Hematopoietic multipotent progenitor cell treated with erythropoietin and hydrocortisone succinate and interleukin-3 and kit ligand, for 8 days (in vitro differentiated cells): ENCODE results near the gene COG6.

ENCODE experiments used
- DNase-seq: peaks from one replicate; pipeline ENCODE4 v3.0.0-alpha.2; 2015

The COG6 gene

DNA sequence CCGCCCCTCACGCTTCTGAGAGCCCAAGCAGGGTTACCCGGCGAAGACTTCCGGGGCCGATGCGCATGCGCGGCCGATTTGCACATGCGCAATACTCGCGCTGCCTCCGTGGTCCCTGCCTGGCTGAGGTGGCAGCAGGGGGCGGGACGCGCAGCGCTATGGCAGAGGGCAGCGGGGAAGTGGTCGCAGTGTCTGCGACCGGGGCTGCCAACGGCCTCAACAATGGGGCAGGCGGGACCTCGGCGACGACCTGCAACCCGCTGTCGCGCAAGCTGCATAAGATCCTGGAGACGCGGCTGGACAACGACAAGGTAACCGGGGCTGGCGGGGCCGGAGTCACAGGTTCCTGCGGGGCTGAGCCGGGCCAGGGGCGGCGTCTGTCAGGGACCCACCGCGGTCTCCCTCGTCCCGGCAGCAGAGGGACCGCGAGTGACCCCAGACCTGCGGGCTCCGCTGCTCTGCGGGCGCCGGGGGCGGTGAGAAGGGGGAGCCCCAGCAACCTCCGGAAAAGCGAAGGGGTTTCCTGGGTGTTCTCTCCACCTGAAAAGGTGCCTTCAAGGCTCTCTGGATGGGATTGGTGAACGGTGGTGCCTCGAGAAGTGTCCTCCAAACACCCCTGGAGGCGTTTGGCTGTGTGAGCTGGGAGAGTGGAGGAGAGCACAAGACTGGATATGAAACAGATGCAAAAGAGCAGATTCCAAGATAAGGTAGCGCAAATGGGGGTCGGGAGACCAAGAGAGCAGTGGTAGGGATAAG, at the start of gene COG6:
TSS of gene COG6 (plus strand) at position 94 of the 756 bp plus-strand sequence. CDS start at position 159, 65 bp downstream.
- peak; percentile 90 for DNase-seq

GRCh38 chr13:39605677-39606320, 49.7 kb upstream of the COG6 start:
- DNase-seq = no peak

DNA sequence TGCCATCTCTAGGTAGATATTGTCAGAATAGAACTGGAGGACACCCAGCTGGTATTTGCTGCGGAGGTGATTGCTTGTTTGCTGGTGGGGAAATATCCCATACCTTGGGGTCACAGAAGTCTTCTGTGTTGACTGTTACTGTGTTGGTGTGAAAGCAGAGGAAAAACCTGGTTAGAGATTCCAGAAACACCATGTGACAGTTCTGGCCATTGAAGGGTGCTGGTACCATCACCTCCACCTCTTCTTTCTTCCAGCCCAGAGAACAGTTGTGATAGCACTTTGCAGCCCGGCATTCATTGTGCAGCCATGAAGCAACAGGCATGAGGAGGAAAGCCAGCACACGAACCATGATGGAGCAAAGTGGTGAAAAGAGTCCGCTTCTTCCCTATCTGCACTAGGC, 47.6 kb upstream of the COG6 start:
- no peak for DNase-seq

DNA sequence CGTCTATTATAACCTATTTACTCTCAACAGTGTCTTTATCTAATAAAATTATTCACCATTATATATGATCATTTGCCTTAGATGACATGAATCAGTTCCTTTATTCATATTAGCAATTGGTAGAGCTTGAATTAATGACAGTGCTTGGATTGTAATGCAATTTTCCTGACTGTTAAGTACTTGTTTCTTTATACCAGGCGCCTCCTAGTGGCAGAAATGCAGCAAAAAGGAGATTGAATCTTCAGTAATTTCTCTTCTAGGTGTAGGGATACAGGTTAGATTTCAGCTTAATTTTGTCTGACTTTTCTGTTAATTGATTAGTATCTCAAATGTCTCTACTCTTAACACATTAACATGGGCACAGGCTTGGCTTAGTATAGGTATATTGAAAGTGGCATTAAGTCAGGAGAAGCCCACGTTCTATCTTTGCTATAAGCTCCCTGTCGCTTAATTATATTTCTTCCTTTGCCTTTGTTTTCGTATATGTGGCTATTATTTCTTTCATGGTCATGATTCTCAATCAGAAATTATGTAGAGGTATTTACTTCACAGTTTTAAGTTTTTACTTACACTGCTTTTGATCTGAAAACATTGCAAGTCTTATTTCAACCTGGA, 43.3 kb upstream of the COG6 start:
- peak; percentile 81 for DNase-seq

- DNase-seq = peak; percentile 81
Measured at GRCh38 chr13:39616087-39616694, 39.3 kb upstream of the COG6 start.

GRCh38 chr13:39618561-39618960, 36.9 kb upstream of the COG6 start:
- DNase-seq = peak; percentile 51

- DNase-seq = no peak
Measured at GRCh38 chr13:39623466-39623865, 32.0 kb upstream of the COG6 start.

- DNase-seq = no peak
Measured at GRCh38 chr13:39631307-39631706, 24.2 kb upstream of the COG6 start.

- no peak for DNase-seq
Measured at GRCh38 chr13:39632994-39633393, 22.5 kb upstream of the COG6 start.

DNA sequence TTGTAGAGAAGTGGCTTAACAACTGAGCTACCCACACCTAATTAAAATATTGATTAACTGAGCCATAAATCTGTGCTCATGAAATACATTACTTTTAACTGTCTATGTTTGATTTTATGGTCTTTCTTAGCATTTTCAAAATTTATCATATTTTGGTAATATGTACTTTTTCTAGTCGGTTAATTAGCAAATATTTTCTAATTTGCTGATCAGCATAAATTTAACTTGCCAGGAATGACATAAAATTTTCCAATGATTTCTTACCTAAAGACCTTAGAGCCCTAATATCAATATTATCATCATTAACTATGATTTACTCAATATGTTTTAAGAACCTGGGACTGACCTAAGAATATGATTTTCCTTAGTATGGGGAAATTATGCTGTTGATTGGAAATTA, 19.9 kb upstream of the COG6 start:
- no peak for DNase-seq

GRCh38 chr13:39637890-39638289, 17.6 kb upstream of the COG6 start:
- no peak for DNase-seq

DNA sequence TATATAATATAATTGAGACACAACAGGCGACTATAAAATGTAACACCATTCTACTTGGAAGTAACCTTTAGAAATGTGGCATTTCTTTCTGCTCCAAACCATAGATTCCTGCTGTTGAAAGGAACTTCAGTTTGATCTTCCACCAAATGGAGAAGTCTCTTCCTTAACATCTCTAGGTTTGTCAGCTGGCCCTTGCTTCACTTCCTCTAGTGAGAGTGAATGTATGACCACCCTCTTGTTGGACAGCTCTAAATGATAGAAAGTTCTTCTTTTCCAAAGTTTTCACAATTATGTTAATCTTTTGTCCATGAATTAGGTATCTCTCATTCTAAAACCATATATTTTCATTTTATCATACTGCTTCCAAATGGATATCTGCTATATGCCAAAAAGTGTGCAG, 13.8 kb upstream of the COG6 start:
- no peak for DNase-seq

- no peak for DNase-seq
Measured at GRCh38 chr13:39646122-39646521, 9.3 kb upstream of the COG6 start.

- DNase-seq = no peak
Measured at GRCh38 chr13:39655041-39655568, 357 bp upstream of the COG6 start.

DNA sequence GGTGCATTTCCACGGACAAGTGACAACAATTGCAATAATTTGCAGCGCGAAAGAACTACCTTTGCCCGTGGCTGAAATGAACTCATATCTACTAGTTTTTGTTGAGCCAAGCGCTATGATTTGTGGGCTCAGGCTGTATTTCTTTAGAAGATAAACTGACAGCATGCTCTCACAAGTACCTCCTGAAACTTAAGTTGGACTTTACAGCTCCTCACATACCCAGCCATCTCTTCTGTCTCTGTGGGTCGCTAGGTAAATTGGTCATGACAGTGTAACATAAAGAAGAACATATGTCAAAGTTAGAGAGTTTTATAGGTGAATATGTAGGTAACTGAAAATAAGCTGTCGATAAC, 839 bp downstream of the COG6 start:
- no peak for DNase-seq

GRCh38 chr13:39663508-39663907, 8.0 kb downstream of the COG6 start:
- DNase-seq = no peak

- DNase-seq = no peak
Measured at GRCh38 chr13:39663958-39664357, 8.5 kb downstream of the COG6 start.

GRCh38 chr13:39665763-39666162, 10.3 kb downstream of the COG6 start:
- no peak for DNase-seq

DNA sequence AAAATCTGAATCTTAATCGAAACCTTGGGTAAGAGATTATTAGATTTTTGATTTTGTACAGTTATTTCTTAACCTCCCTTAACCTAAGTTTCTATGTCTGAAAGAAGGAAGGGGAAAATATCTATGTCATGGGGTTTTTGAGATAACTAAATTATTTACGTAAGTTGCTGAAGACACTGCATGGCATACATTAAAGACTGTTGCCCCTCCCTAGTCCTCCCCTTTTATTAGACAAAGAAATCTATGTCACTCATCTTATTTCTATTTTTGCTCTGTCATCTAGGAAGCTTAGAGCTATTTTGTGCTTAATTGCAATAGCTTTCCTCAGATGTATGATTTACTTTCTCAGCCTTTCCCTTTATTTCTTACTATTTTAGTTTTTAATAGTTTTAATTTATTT, 15.0 kb downstream of the COG6 start:
- DNase-seq = peak; percentile 31

DNA sequence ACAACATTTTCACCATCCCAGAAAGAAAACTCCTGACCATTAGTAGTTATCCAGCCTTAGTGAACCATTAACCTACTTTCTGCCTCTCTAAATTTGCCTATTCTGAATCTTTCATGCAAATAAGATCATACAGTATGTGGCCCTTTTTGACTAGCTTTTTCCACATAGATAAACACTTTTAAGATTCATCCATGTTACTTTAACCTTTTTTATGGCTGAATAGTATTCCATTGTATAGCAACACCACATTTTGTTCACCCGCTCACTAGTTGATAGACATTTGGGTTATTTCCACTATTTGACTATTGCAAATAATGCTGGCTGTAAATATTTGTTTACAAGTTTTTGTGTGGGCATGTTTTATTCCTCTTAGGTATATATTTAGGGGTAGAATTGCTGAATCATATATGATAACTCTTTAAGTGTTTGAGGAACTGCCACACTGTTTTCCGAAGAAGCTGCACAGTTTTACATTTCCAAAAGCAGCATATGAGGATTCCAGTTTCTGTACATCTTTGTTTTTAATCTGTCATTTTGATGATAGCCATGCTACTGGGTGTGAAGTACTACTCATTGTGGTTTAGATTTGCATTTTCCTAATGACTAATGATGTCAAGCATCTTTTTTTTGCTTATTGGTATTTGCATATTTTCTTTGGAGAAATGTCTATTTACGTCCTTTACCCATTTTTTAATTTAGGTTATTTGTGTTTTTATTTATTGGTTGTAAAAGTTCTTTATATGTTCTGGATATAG, 17.1 kb downstream of the COG6 start:
- DNase-seq = no peak

DNA sequence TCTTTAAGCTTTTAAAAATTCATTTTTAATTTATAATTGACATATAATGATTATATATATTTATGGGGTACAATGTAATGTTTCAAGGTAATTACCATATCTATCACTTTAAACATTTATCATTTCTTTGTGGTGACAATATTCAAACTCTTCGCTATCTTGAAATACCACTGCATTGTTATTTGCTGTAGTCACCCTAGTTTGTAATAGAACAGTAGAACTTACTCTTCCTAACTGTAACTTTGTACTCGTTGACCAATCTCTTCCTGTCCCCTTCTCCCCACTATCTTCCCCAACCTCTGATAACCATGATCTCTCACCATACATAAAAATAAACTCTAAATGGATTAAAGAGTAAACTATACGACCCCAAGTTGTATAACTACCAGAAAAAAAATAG, 20.4 kb downstream of the COG6 start:
- DNase-seq = no peak

DNA sequence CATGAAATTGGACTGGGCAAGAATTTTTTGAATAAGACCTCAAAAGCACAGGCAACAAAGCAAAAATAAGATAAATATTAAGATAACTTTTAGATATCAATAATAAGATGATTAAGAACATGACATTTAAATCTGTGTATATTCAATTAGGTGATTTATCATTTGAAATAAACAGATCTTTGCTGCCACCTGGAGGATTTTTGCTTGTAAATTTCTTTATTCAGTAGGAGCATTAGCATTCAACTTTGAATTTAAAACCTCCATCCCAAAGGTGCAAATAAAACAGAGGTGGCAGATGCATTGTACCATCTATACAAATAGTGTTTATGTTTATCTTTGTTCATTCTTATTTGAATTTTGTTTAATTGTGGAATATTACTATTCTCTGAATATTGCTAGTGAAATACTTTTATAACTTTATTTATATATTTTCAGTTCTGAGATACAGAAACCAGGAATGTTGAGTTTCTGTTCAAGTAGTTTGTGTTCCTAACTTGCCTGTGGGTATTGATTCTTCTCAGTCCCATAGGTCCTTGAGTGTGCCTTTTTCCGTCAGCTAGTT, 20.9 kb downstream of the COG6 start:
- peak; percentile 81 for DNase-seq

DNA sequence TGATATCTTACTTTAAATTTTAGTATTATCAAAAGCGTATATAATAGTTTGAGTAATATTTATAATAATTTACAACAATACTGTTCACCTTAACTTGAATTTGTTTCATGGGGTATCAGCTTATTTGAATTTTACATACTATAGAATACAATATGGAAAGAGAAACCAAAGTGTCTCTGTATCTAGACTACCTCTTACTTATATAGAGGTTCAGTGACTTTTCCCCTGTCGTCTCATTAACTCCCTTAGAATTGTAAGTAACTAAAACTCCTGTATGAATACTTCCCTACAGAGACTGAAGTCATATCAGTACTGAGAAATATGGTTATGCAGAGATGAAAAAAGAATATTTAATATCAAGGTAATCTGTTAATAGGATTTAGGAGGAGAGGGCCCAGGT, 26.8 kb downstream of the COG6 start:
- DNase-seq = no peak
